Neural cell (in vitro differentiated cells): ENCODE results near the gene GLO1. TPM values are rescaled to one million over a fixed set of nuclear protein-coding genes. Genes with fewer than 3 reads are reported as not detected.

Experiments used
- H2AFZ ChIP-seq: fragments of 200-600, 300-800 bp; sonication (generic), shearing (Covaris generic); 2 replicates; pipeline ENCODE4 v1.6.0; 2014; ENCODE audit warnings: low read depth, mild to moderate bottlenecking, antibody characterized with exemption, low read length, moderate library complexity
- H3F3A ChIP-seq: fragments of 200-600 bp; shearing (Covaris generic); 2 replicates; pipeline ENCODE4 v1.6.1; 2016; ENCODE audit warnings: mild to moderate bottlenecking, moderate library complexity, mixed read lengths, antibody characterized with exemption, low read length; ENCODE audit not compliant: insufficient read depth, poor library complexity, severe bottlenecking
- H3K27ac ChIP-seq: fragments of 200-600, 300-800 bp; sonication (generic), shearing (Covaris generic); 2 replicates; pipeline ENCODE4 v1.5.1; 2014; ENCODE audit warnings: mild to moderate bottlenecking, low read length, moderate library complexity
- H3K27me3 ChIP-seq: fragments of 300-800, 200-600 bp; sonication (generic), shearing (Covaris generic); 2 replicates; pipeline ENCODE4 v1.6.0; 2014; ENCODE audit warnings: mild to moderate bottlenecking, low read depth, low read length, moderate library complexity; ENCODE audit not compliant: insufficient read depth
- H3K36me3 ChIP-seq: fragments of 300-800, 200-600 bp; sonication (generic), shearing (Covaris generic); 2 replicates; pipeline ENCODE4 v1.5.1; 2014; ENCODE audit warnings: mild to moderate bottlenecking, antibody characterized with exemption, low read length, moderate library complexity; ENCODE audit not compliant: insufficient read depth
- H3K4me2 ChIP-seq: fragments of 300-800, 200-600 bp; sonication (generic), shearing (Covaris generic); 2 replicates; pipeline ENCODE4 v1.6.0; 2014; ENCODE audit warnings: mild to moderate bottlenecking, low read length
- H3K4me3 ChIP-seq: fragments of 300-800, 200-600 bp; sonication (generic), shearing (Covaris generic); 2 replicates; pipeline ENCODE4 v1.5.1; 2014; ENCODE audit warnings: mild to moderate bottlenecking, low read length, moderate library complexity
- H3K79me2 ChIP-seq: fragments of 200-600 bp; shearing (Covaris generic); replicated peaks from 2 replicates; pipeline ENCODE4 v1.6.0; 2014; ENCODE audit warnings: mild to moderate bottlenecking, low read length, moderate library complexity; ENCODE audit not compliant: insufficient read depth
- H3K9ac ChIP-seq: fragments of 300-800, 200-600 bp; sonication (generic), shearing (Covaris generic); 2 replicates; pipeline ENCODE4 v1.6.1; 2016; ENCODE audit warnings: mild to moderate bottlenecking, low read length, mixed read lengths
- H3K9me2 ChIP-seq: fragments of 200-600 bp; shearing (Covaris generic); 2 replicates; pipeline ENCODE4 v1.6.1; 2016; ENCODE audit warnings: mild to moderate bottlenecking, low read length, mixed read lengths; ENCODE audit not compliant: insufficient read depth
- H3K9me3 ChIP-seq: fragments of 200-600, 300-800 bp; sonication (generic), shearing (Covaris generic); 2 replicates; pipeline ENCODE4 v1.6.1; 2016; ENCODE audit warnings: mild to moderate bottlenecking, mixed run types, low read length, moderate library complexity, mixed read lengths
- H4K20me1 ChIP-seq: fragments of 200-600 bp; shearing (Covaris generic); 2 replicates; pipeline ENCODE4 v1.6.1; 2016; ENCODE audit warnings: mild to moderate bottlenecking, mixed run types; ENCODE audit not compliant: insufficient read depth
- EP300 ChIP-seq: fragments of 450-650 bp; conservative IDR thresholded peaks from 2 replicates; pipeline ENCODE4 v1.6.1; 2014; ENCODE audit warnings: antibody characterized with exemption, mild to moderate bottlenecking, moderate library complexity; ENCODE audit not compliant: poor library complexity, severe bottlenecking
- EZH2 ChIP-seq: fragments of 200-600, 300-800 bp; shearing (Covaris generic), sonication (generic); IDR thresholded peaks from 2 replicates; pipeline ENCODE4 v1.6.1; 2014; ENCODE audit warnings: antibody characterized with exemption, low read length, borderline replicate concordance, mild to moderate bottlenecking; ENCODE audit not compliant: insufficient read depth, poor library complexity, severe bottlenecking
- MXI1 ChIP-seq: fragments of 450-650 bp; conservative IDR thresholded peaks from 2 replicates; pipeline ENCODE4 v1.6.1; 2014; ENCODE audit warnings: antibody characterized with exemption, mild to moderate bottlenecking; ENCODE audit not compliant: poor library complexity, severe bottlenecking
- POLR2AphosphoS5 ChIP-seq: IDR thresholded peaks from 2 replicates; pipeline ENCODE4 v1.6.1; 2012
- RAD21 ChIP-seq: fragments of 450-650 bp; conservative IDR thresholded peaks from 2 replicates; pipeline ENCODE4 v1.6.1; 2014; ENCODE audit warnings: antibody characterized with exemption, mild to moderate bottlenecking, moderate library complexity
- REST ChIP-seq: IDR thresholded peaks from 2 replicates; pipeline ENCODE4 v1.6.1; 2012; ENCODE audit warnings: borderline replicate concordance
- SMC3 ChIP-seq: fragments of 450-650 bp; conservative IDR thresholded peaks from 2 replicates; pipeline ENCODE4 v1.6.1; 2014; ENCODE audit warnings: antibody characterized with exemption, mild to moderate bottlenecking, moderate library complexity; ENCODE audit not compliant: poor library complexity
- TAF1 ChIP-seq: IDR thresholded peaks from 2 replicates; pipeline ENCODE4 v1.6.1; 2012; ENCODE audit warnings: low read depth
- polyA plus RNA-seq: library from polyadenylated mRNA; depleted of rRNA; stranded (reverse); fragments of >200 nt; gene quantifications from 2 replicates; pipeline ENCODE4 v1.2.3, GENCODE V29; 2014
- TF ChIP-seq, protein P1 (sequence below): fragments of 450-650 bp; IDR thresholded peaks from 2 replicates; pipeline ENCODE4 v1.5.1; 2014; ENCODE audit warnings: antibody characterized with exemption, mild to moderate bottlenecking, moderate library complexity; ENCODE audit not compliant: poor library complexity, severe bottlenecking

The GLO1 gene
- polyA plus RNA-seq, 1 donor from 2014 or later = 94.8 TPM

DNA sequence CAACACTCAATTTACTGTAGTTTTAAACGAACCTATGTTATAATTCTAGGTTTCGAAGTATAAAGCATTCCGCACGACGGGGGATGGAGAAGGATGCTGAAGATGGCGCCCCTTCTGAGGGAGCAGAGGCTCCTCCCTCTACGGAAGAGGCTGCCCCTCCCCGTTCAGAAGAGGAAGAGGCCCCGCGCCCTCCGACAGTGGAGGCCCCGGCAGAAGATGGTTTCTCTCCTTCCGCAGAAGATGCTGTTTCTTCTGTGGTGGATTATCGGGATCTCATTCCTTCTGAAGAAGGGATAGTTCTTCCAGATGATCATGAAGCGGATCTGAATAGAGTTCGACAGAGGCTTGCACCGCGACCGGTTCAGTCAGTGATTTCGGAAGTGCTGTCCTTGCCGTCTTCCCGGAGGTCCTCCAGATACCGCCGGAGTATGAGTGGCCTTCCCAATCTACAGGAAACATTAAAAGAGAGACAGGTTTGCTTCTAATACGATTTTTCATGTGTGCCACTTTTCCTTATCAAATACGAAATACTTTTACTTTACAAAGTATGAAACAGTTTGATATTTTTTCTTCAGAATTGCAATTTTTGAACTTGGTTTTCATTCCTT is 19.9 kb upstream of the GLO1 start:
- no peaks in the 10 kb centered on the region for H3K27me3 ChIP-seq
- no peak overlapping the region for H3K4me3 ChIP-seq
- no peaks in the 10 kb centered on the region for H3K79me2 ChIP-seq
- no peak overlapping the region for H3K4me2 ChIP-seq
- H3K9ac ChIP-seq = no peak overlapping the region
- no peaks in the 10 kb centered on the region for H3K36me3 ChIP-seq
- H2AFZ ChIP-seq = no peak overlapping the region
- H3F3A ChIP-seq = no peaks in the 10 kb centered on the region
- no peaks in the 10 kb centered on the region for H4K20me1 ChIP-seq
- TF ChIP-seq POLR2AphosphoS5 (no peak), RAD21 (no peak), EP300 (no peak), EZH2 (no peak), MXI1 (no peak), TAF1 (no peak), REST (no peak), SMC3 (no peak)
- TF ChIP-seq, protein P1, sequence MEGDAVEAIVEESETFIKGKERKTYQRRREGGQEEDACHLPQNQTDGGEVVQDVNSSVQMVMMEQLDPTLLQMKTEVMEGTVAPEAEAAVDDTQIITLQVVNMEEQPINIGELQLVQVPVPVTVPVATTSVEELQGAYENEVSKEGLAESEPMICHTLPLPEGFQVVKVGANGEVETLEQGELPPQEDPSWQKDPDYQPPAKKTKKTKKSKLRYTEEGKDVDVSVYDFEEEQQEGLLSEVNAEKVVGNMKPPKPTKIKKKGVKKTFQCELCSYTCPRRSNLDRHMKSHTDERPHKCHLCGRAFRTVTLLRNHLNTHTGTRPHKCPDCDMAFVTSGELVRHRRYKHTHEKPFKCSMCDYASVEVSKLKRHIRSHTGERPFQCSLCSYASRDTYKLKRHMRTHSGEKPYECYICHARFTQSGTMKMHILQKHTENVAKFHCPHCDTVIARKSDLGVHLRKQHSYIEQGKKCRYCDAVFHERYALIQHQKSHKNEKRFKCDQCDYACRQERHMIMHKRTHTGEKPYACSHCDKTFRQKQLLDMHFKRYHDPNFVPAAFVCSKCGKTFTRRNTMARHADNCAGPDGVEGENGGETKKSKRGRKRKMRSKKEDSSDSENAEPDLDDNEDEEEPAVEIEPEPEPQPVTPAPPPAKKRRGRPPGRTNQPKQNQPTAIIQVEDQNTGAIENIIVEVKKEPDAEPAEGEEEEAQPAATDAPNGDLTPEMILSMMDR = no peak
- H3K27ac ChIP-seq = no peak overlapping the region
- H3K9me3 ChIP-seq = no peaks in the 10 kb centered on the region
- no peaks in the 10 kb centered on the region for H3K9me2 ChIP-seq

DNA sequence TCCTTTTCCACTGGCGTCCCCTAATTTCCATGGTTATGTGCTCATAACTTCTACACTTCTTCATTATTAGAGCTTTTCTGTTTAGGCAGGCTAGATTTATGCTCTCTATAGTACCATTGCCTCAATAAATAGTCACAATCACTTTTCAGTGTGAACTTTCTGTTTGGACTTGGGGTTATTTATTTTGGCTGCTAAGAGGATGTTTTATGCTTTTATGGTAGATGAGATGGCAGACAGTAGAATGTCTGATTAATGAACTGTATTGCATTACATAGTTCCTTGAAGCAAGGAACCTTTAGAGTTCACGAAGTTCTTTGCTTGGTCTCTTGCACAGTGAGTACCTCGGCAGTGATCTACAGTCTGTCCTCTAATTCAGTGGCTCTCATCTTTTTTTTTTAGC is 19.1 kb upstream of the GLO1 start:
- Histone ChIP-seq H3K9me3 (no peaks in the 10 kb centered on the region), H3K79me2 (no peaks in the 10 kb centered on the region), H3K4me2 (no peak overlapping the region), H2AFZ (no peak overlapping the region), H3K36me3 (no peaks in the 10 kb centered on the region), H3F3A (no peaks in the 10 kb centered on the region), H3K27me3 (no peaks in the 10 kb centered on the region), H4K20me1 (no peaks in the 10 kb centered on the region), H3K27ac (no peak overlapping the region), H3K4me3 (no peak overlapping the region), H3K9me2 (no peaks in the 10 kb centered on the region), H3K9ac (no peak overlapping the region)
- TF ChIP-seq, protein P1 = no peak
- TF ChIP-seq EP300 (no peak), RAD21 (no peak), TAF1 (no peak)
